GM19099 (cell line): ENCODE data around the gene MORN3.

Experiments used
- POLR2A ChIP-seq: IDR thresholded peaks from 3 replicates; pipeline ENCODE4 v1.6.1; 2011; ENCODE audit warnings: low read depth; ENCODE audit not compliant: insufficient read length; ENCODE audit errors: extremely low read depth

The MORN3 gene

DNA sequence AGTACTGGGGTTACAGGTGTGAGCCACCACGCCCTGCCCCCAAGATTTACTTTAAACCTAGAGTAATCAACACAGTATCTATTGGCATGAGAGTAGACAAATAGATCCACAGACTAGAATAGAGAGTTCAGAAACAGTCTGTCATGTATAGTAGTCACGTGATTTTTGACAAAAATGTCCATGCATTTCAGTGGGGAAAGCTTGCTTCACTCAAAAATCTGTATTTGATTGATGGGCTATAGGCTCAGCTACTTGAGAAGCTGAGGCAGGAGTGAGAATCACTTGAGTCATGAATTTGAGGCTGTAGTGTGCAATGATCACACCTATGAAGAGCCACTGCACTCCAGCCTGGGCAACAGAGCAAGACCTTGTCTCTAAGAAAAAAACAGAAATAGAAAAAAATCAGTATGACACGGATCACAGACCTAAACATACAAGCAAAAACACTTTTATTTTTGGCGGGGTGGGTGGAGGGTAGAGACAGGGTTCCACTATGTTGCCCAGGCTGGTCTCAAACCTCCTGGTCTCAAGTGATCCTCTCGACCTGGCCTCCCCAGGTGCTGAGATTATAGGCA lies 50.7 kb downstream of the MORN3 start:
- no peak for TF ChIP-seq POLR2A

DNA sequence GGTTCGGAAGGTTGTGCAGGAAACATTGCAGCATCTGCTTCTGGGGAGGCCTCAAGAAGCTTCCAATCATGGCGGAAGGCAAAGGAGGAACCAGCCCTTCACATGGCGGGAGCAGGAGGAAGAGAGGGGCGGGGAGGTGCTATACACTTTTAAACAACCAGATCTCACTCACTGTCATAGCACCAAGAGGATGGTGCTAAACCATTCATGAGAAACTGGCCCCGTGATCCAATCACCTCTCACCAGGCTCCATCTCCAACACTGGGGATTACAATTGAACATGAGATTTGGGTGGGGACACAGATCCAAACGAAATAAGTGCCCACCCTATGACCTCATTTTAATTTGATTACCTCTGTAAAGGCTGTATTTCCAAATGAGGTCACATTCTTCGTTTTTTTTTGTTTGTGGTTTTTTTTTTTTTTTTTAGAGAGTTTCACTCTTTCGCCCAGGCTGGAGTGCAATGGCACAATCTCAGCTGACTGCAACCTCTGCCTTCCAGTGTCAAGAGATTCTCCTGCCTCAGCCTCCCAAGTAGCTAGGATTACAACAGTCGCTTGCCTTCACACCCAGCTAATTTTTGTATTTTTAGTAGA lies 54.5 kb downstream of the MORN3 start:
- no peak for TF ChIP-seq POLR2A

DNA sequence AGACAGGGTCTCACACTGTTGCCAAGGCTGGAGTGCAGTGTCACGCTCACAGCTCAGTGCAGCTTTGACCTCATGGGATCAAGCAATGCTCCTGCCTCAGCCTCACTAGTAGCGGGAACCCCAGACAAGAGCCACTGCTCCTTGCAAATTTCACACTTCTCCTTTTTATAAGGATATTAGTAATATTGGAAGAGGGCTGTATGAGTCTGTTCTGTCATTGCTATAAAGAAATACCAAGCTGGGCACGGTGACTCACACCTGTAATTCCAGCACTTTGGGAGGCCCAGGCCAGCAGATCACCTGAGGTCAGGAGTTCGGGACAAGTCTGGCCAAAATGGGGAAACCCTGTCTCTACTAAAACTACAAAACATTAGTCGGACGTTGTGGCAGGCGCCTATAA lies 56.0 kb downstream of the MORN3 start:
- no peak for TF ChIP-seq POLR2A

DNA sequence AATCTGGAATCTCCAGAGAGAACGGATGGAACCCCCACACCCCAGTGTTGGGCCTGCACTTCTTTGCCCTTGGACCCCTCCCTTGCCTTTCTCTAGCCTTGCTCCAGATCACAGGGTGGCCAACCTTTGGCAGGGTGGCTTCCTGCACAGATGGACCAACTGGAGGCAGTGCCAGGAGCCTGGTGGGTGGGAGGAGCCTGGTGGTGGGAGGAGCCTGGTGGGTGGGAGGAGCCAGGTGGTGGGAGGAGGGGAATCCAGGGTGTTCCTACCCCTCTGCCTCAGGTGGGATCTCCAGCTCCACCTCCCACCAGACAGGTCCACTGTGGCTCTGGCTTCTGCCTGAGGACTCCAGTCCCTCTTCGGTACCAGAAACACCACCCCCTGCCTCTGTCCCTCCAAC lies 58.1 kb downstream of the MORN3 start:
- no peak for TF ChIP-seq POLR2A

DNA sequence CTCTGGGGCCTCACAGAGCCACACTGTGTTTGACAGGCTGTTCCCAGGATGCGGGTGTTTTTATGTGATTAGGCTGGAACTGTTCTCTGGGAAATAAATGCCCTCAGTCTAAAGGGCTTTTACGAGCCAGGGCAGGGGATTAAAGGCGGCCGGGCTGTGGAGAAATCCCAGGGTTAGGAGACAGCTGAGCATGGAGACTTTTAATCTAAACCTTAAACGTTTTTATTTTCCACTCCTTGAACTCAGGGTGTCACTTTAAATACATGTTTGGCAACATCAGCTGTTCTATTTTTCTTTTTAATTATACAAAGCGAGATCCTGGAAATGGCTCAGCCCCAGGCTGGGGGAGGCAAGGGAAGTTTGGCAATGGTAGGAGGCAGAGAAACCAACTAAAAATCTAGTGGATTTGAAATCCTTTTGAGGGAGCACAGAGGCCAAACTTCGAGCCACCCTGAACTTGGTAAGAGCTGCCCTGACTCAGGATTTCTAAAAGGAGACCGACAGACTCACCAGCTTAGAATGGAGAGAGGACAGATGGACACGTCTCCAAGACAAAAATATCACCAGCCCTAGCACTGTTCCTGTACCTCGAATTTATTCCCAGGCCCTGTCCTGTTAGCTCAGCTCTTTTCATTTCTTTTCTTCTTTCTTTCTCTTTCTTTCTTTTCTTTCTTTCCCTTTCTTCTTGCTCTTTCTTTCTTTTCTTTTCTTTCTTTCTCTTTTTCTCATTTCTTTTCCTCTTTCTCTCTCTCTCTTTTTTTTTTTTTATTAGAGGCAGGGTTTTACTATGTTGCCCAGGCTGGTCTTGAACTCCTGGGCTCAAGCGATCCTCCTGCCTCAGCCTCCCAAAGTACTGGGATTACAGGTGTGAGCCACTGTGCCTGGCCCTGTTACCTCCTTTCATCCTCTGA lies 59.0 kb downstream of the MORN3 start:
- no peak for TF ChIP-seq POLR2A

DNA sequence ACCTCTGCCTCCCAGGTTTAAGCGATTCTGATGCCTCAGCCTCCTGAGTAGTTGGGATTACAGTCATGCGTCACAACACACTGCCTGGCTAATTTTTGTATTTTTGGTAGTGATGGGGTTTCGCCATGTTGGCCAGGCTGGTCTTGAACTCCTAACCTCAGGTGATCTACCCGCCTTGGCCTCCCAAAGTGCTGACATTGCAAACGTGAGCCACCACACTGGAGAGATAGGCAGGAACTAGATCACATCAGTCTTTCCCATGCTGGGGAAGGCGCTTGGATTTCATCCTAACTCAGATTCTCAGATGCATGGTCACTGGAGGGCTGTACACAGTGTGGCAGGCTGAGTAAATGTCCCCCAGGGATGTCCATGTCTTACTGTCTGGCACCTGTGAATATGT lies 61.2 kb downstream of the MORN3 start:
- no peak for TF ChIP-seq POLR2A

DNA sequence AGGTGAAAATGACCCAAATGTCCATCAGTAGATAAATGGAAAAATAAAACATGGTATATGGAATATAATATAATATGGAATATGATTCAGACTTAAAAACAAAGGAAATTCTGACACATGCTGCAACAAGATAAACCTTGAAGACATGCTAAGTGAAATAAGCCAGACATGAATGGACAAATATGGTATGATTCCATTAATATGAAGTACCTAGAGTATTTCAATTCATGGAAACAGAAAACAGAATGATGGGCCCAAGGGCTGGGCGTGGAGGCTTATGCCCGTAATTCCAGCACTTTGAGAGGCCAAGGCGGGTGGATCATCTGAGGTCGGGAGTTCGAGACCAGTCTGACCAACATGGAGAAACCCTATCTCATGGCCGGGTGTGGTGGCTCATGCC lies 65.9 kb downstream of the MORN3 start:
- no peak for TF ChIP-seq POLR2A

DNA sequence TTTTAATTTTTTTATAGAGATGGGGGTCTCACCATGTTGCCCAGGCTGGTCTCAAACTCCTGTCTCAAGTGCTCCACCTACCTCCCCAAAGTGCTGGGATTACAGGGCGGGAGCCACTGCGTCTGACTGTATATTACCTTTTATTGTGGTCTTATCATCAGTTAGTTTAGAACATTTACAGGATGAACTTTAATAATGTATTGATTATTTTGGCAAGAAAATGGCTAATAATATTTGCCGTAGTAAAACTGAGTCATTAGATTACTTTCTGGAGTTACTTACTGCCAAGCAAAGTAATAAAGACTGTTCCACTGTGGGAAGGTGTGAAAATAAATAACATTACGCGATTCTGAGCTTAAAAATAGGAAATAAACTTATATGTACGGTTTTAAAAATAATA lies 66.7 kb downstream of the MORN3 start:
- TF ChIP-seq POLR2A: no peak

DNA sequence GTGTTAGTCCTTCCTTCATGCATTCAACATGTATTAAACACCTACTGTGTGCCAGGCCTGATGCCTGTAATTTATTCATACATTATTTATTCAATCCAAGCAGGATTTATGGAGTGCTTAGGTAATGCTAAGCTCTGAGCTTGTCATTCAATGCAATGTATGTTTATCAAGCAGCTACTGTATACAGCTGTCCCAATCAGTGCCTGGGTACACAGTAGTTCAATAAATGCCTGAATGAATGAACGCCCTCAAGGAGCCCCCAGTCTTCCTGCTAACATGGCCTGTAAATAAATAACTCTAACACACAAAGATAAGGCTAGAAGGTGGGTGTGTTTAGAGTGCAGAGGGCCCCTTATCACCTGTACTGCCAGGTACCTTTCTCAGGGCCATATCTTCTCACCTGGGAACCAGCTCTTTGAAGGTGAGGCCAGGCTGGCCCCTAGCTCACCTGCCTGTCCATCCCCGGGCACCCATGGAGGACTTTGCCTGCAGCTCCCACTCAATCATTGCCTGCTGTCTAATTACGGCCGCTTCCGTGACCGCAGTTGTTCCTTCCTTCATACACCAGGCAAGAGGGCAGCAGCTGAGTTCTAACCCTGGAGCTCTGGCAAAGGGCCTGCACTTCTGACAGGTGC lies 68.6 kb downstream of the MORN3 start:
- TF ChIP-seq POLR2A: no peak
